ENCODE measurements around the gene LRRC55.
A peak's percentile ranks its signal among the peaks of the same experiment; 100 is the strongest.

Gene LRRC55

DNA sequence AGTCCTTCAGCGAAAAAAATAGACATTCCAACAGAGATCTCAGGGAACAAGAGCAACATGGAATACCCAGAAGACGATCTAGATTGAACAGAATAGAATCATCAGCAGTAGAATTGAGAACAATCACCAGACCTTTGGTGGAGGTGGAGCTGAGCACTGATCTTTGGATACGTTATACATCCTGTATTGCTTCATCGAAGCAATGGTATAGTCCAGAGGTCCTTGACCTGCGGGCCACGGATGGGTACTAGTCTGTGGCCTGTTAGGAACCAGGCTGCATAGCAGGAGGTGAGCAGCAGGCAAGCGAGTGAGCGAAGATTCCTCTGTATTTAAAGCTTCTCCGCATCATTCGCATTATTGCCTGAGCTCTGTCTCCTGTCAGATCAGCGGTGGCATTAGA, 17.6 kb downstream of the LRRC55 start:
- Histone ChIP-seq H3K36me3 (no peaks in the 10 kb centered on the region), H3K9me3 (ENCODE audit: severe bottlenecking) (no peaks in the 10 kb centered on the region), H3K4me3 (ENCODE audit: low read depth, low read length) (no peak overlapping the region), H3K27me3 (ENCODE audit: insufficient read depth, low read depth, severe bottlenecking) (no peaks in the 10 kb centered on the region), H3K27ac (no peak overlapping the region)
- DNase-seq, result no peak
- TF ChIP-seq, protein P1, sequence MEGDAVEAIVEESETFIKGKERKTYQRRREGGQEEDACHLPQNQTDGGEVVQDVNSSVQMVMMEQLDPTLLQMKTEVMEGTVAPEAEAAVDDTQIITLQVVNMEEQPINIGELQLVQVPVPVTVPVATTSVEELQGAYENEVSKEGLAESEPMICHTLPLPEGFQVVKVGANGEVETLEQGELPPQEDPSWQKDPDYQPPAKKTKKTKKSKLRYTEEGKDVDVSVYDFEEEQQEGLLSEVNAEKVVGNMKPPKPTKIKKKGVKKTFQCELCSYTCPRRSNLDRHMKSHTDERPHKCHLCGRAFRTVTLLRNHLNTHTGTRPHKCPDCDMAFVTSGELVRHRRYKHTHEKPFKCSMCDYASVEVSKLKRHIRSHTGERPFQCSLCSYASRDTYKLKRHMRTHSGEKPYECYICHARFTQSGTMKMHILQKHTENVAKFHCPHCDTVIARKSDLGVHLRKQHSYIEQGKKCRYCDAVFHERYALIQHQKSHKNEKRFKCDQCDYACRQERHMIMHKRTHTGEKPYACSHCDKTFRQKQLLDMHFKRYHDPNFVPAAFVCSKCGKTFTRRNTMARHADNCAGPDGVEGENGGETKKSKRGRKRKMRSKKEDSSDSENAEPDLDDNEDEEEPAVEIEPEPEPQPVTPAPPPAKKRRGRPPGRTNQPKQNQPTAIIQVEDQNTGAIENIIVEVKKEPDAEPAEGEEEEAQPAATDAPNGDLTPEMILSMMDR (IDR thresholded peaks at IDR 0.05; ENCODE audit: low read depth, low read length), result no peak

DNA sequence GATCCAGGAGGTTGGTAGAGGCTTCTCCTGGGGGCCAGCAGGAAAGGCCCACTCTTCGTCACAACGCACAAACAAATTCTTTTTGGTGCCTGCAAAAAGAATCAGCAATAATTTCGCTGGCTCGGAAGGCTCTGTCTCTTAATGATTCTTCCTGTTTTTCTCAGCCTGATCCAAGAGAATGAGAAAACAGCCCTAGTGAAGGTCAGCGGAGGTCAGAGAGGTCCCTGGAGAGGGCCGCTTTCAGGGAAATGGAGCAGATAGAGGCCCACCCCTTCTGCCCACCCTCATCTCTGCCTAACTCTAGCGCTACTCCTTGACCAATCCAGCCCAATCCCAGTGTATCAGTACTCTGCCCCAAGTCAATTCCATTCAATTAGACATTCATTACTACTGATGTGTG, 19.2 kb downstream of the LRRC55 start:
- Histone ChIP-seq H3K27ac (no peak overlapping the region), H3K36me3 (no peaks in the 10 kb centered on the region), H3K4me3 (ENCODE audit: low read depth, low read length) (no peak overlapping the region), H3K27me3 (ENCODE audit: insufficient read depth, low read depth, severe bottlenecking) (no peaks in the 10 kb centered on the region), H3K9me3 (ENCODE audit: severe bottlenecking) (no peaks in the 10 kb centered on the region)
- no peak for DNase-seq
- TF ChIP-seq, protein P1 (IDR thresholded peaks at IDR 0.05; ENCODE audit: low read depth, low read length), result no peak

DNA sequence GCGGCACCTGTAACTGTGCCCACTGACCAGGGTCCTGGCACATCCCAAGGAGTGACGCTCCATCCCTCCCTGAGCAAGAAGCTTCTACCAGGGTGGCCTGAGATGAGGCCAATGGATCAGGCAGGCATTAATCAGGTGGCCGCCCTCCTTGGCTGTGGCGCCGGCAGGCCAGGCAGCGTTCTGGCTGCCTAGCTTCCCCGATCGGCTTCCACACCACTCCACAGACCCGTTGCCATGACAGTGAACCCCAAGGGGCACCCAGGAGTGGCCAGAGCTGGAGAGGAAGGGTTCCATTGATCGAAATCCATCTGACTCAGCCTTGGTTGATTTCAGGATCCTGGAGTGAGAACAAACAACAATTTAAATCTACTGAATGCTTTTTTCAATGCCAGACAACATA, 20.5 kb downstream of the LRRC55 start:
- no peaks in the 10 kb centered on the region for H3K27me3 ChIP-seq (ENCODE audit: insufficient read depth, low read depth, severe bottlenecking)
- DNase-seq, result no peak
- no peak overlapping the region for H3K4me3 ChIP-seq (ENCODE audit: low read depth, low read length)
- no peaks in the 10 kb centered on the region for H3K36me3 ChIP-seq
- no peaks in the 10 kb centered on the region for H3K9me3 ChIP-seq (ENCODE audit: severe bottlenecking)
- TF ChIP-seq, protein P1 (IDR thresholded peaks at IDR 0.05; ENCODE audit: low read depth, low read length), result no peak
- H3K27ac ChIP-seq, result no peak overlapping the region

DNA sequence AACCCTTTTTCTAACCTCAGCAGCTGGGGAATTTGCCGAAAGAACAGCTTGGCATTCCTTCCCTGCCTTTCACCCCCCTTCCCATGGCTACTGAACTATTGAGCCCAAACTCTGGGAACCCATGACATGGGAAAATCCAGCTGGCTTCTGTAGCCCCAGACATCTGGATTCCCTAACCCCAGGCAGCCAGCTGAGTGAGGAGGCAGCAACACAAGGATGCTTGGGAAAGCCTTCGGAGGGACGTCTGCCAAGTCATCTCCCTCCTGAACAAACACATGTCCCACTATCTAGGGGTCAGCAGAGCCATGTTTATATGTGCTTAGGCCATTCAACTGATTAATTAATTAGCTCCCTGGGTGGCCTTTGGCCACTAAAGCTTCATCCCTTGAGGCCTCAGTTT, 21.6 kb downstream of the LRRC55 start:
- peaks cover under 1% of the 10 kb centered on the region for H3K9me3 ChIP-seq (ENCODE audit: severe bottlenecking)
- TF ChIP-seq, protein P1 (IDR thresholded peaks at IDR 0.05; ENCODE audit: low read depth, low read length), result no peak
- H3K4me3 ChIP-seq (ENCODE audit: low read depth, low read length), result no peak overlapping the region
- no peaks in the 10 kb centered on the region for H3K36me3 ChIP-seq
- H3K27me3 ChIP-seq (ENCODE audit: insufficient read depth, low read depth, severe bottlenecking), result no peaks in the 10 kb centered on the region
- H3K27ac ChIP-seq, result no peak overlapping the region
- no peak for DNase-seq

DNA sequence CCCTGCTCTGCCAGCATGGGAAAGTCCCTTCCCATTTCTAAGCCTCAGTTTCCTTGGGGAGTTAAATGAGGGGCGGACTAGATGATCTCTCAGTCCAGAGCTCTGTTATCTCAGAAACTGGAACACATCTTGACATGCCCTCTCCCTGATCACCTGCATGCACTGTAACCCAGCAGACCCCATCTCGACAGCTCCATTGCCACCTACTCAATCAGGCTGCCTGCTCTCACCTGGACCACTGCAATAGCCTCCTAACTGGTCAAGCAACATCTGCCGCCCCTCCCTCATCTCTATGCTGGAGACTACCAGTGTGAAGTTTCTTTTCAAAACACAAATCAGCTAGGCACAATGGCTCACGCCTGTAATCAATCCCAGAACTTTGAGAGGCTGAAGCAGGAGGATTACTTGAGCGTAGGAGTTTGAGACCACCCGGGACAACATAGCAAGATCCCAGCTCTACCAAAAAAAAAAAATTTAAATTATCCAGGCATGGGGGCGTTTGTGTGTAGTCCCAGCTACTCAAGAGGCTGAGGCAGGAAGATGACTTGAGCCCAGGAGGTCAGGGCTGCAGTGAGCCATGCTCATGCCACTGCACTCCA, 22.2 kb downstream of the LRRC55 start:
- TF ChIP-seq, protein P1 (IDR thresholded peaks at IDR 0.05; ENCODE audit: low read depth, low read length), result no peak
- no peak overlapping the region for H3K4me3 ChIP-seq (ENCODE audit: low read depth, low read length)
- H3K36me3 ChIP-seq, result no peaks in the 10 kb centered on the region
- H3K9me3 ChIP-seq (ENCODE audit: severe bottlenecking), result peaks cover 2% of the 10 kb centered on the region
- no peak overlapping the region for H3K27ac ChIP-seq
- no peak for DNase-seq
- H3K27me3 ChIP-seq (ENCODE audit: insufficient read depth, low read depth, severe bottlenecking), result no peaks in the 10 kb centered on the region

DNA sequence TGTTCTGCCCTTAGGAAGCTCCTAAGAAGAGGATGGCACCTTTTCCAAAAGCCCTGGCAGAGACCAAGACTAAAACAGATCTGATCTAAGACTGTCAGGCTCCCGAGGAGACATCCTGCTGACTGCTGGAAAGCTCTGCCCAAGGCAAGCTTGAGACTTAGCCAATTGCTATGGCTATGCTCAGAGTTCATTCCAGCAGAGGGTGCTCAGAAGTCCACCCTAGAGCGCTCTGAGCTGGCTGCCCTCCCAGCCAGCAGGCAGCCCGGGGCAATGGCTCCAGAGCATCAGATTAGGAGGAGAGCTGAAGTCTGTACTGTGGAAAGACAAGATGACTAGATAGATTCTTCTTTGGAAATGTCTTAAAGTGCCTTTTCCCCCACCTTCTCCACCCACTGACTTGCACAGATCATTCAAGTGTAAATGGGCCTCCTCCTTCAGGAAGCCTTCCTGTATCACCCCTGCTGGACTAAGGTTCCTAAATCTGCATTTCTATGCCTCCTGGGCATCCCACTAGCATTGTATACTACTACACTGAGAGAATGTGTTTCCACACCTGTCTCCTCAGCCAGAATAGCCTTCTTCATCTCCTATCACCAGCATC, 23.4 kb downstream of the LRRC55 start:
- TF ChIP-seq, protein P1 (IDR thresholded peaks at IDR 0.05; ENCODE audit: low read depth, low read length), result no peak
- H3K27ac ChIP-seq, result no peak overlapping the region
- peak; percentile 20 for DNase-seq

More for the DNA sequence above, 23.4 kb downstream of the LRRC55 start:
- no peak overlapping the region for H3K4me3 ChIP-seq (ENCODE audit: low read depth, low read length)
- H3K27me3 ChIP-seq (ENCODE audit: insufficient read depth, low read depth, severe bottlenecking), result no peaks in the 10 kb centered on the region
- no peaks in the 10 kb centered on the region for H3K36me3 ChIP-seq
- H3K9me3 ChIP-seq (ENCODE audit: severe bottlenecking), result peaks cover 2% of the 10 kb centered on the region
